GM19463 (cell line): ENCODE data around the gene BTBD16.

Experiments used
- ATAC-seq: cut with Tn5 transposase; IDR thresholded peaks from one replicate; pipeline ENCODE4 v1.9.1; 2021; ENCODE audit warnings: mild to moderate bottlenecking, moderate library complexity; ENCODE audit not compliant: unreplicated experiment

Gene BTBD16

GRCh38 chr10:122308417-122309141 is 37.5 kb downstream of the BTBD16 start:
- ATAC-seq = no peak

GRCh38 chr10:122310311-122311050 is 39.4 kb downstream of the BTBD16 start:
- ATAC-seq = no peak

GRCh38 chr10:122311051-122311410 is 39.9 kb downstream of the BTBD16 start:
- ATAC-seq = no peak

GRCh38 chr10:122311716-122312115 is 40.6 kb downstream of the BTBD16 start:
- no peak for ATAC-seq

- ATAC-seq = no peak
These were observed 45.3 kb downstream of the BTBD16 start for GRCh38 chr10:122316224-122316884.

GRCh38 chr10:122321960-122322359 is 50.9 kb downstream of the BTBD16 start:
- ATAC-seq = no peak

- ATAC-seq = no peak
These were observed 52.1 kb downstream of the BTBD16 start for GRCh38 chr10:122323189-122323588.

- ATAC-seq = no peak
These were observed 53.0 kb downstream of the BTBD16 start for GRCh38 chr10:122323941-122324675.

GRCh38 chr10:122325235-122325634 is 54.1 kb downstream of the BTBD16 start:
- no peak for ATAC-seq

- ATAC-seq = peak; percentile 53
These were observed 55.3 kb downstream of the BTBD16 start for GRCh38 chr10:122326385-122326784.

- ATAC-seq = no peak
These were observed 55.7 kb downstream of the BTBD16 start for GRCh38 chr10:122326806-122327205.

GRCh38 chr10:122327237-122328206 is 56.4 kb downstream of the BTBD16 start:
- no peak for ATAC-seq

GRCh38 chr10:122328676-122329075 is 57.6 kb downstream of the BTBD16 start:
- no peak for ATAC-seq

- no peak for ATAC-seq
These were observed 58.3 kb downstream of the BTBD16 start for GRCh38 chr10:122329416-122329815.

- ATAC-seq = no peak
These were observed 60.0 kb downstream of the BTBD16 start for GRCh38 chr10:122331100-122331499.

- ATAC-seq = no peak
These were observed 60.7 kb downstream of the BTBD16 start for GRCh38 chr10:122331615-122332446.

- ATAC-seq = peak; percentile 65
These were observed 61.9 kb downstream of the BTBD16 start for GRCh38 chr10:122333037-122333436.

GRCh38 chr10:122336332-122336731 is 65.2 kb downstream of the BTBD16 start:
- no peak for ATAC-seq

GRCh38 chr10:122336961-122337360 is 65.9 kb downstream of the BTBD16 start:
- ATAC-seq = no peak
